HEK293T (cell line): Measurements from ENCODE around the gene MCF2L.

Source experiments
- BHLHE40 ChIP-seq: fragments of 450-650 bp; IDR thresholded peaks from 2 replicates; pipeline ENCODE4 v1.6.1; 2016; ENCODE audit warnings: mild to moderate bottlenecking, moderate library complexity, borderline replicate concordance
- FOXA1 ChIP-seq: fragments of 450-650 bp; IDR thresholded peaks from 2 replicates; pipeline ENCODE4 v1.6.1; 2016; ENCODE audit warnings: mild to moderate bottlenecking
- FOXM1 ChIP-seq: fragments of 450-650 bp; IDR thresholded peaks from 2 replicates; pipeline ENCODE4 v1.6.1; 2017; ENCODE audit warnings: mild to moderate bottlenecking, borderline replicate concordance
- L3MBTL2 ChIP-seq: fragments of 450-650 bp; conservative IDR thresholded peaks from 2 replicates; pipeline ENCODE4 v1.6.1; 2016; ENCODE audit warnings: mild to moderate bottlenecking
- LEF1 ChIP-seq: fragments of 450-650 bp; IDR thresholded peaks from 2 replicates; pipeline ENCODE4 v1.6.1; 2017; ENCODE audit warnings: mild to moderate bottlenecking, borderline replicate concordance
- NFRKB ChIP-seq: fragments of 450-650 bp; IDR thresholded peaks from 2 replicates; pipeline ENCODE4 v1.6.1; 2016; ENCODE audit warnings: mild to moderate bottlenecking, moderate library complexity
- SP1 ChIP-seq: fragments of 450-650 bp; IDR thresholded peaks from 2 replicates; pipeline ENCODE4 v1.6.1; 2017
- SUZ12 ChIP-seq: fragments of 450-650 bp; IDR thresholded peaks from 2 replicates; pipeline ENCODE4 v1.6.1; 2016; ENCODE audit warnings: mild to moderate bottlenecking
- TARDBP ChIP-seq: fragments of 450-650 bp; IDR thresholded peaks from 2 replicates; pipeline ENCODE4 v1.6.1; 2016
- TF ChIP-seq, protein P1 (sequence below): fragments of 450-650 bp; IDR thresholded peaks from 2 replicates; pipeline ENCODE4 v1.6.1; 2016

DNA sequence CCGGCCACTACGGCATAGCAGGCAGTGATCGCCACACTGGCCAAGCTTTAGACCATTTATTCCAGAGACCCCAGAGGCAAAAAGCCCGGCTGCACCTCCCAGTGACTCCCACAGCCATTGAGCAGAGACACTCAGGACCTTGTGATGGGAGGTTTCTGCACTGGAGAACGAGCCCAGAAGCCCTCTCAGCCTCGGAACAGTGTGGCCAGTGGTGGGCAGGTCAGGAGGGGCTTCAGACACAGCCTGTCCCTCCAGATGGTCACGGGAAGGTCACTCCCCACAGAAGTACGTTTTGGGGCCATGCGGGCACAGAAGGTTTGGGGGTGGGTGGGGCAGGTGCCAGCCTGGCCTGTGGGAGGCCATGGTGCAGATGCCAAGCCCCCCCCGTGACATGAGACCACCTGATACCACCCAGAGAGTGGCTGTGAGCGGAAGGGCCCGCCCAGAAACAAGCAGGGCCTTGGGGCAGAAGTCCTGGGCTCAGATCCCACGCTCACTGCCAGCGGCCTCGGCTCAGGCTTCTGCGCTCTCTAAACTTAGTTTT lies 153.0 kb downstream of the MCF2L start:
- TF ChIP-seq BHLHE40 (no peak), TARDBP (no peak), FOXM1 (no peak), SUZ12 (no peak), NFRKB (no peak), SP1 (no peak), FOXA1 (no peak), LEF1 (no peak), L3MBTL2 (no peak)
- TF ChIP-seq, protein P1, sequence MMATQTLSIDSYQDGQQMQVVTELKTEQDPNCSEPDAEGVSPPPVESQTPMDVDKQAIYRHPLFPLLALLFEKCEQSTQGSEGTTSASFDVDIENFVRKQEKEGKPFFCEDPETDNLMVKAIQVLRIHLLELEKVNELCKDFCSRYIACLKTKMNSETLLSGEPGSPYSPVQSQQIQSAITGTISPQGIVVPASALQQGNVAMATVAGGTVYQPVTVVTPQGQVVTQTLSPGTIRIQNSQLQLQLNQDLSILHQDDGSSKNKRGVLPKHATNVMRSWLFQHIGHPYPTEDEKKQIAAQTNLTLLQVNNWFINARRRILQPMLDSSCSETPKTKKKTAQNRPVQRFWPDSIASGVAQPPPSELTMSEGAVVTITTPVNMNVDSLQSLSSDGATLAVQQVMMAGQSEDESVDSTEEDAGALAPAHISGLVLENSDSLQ: no peak
